ENCODE data around the gene RAP1A. TPM values are rescaled to one million over a fixed set of nuclear protein-coding genes. Genes with fewer than 3 reads are reported as not detected.

Gene RAP1A
- total RNA-seq, 1 experiment from 2014 or later: 13.2 TPM

- no peak for DNase-seq (ENCODE audit: extremely low read depth, low read depth)
Measured at GRCh38 chr1:111707906-111708305, 88.3 kb downstream of the RAP1A start.

- DNase-seq (ENCODE audit: extremely low read depth, low read depth): no peak
Measured at GRCh38 chr1:111709986-111710385, 90.4 kb downstream of the RAP1A start.

GRCh38 chr1:111716333-111716732 lies 96.7 kb downstream of the RAP1A start:
- no peak for DNase-seq (ENCODE audit: extremely low read depth, low read depth)

GRCh38 chr1:111717450-111717849 lies 97.9 kb downstream of the RAP1A start:
- DNase-seq (ENCODE audit: extremely low read depth, low read depth): no peak

- DNase-seq (ENCODE audit: extremely low read depth, low read depth): no peak
Measured at GRCh38 chr1:111719135-111719534, 99.5 kb downstream of the RAP1A start.

- no peak for DNase-seq (ENCODE audit: extremely low read depth, low read depth)
Measured at GRCh38 chr1:111719674-111720132, 100.1 kb downstream of the RAP1A start.

GRCh38 chr1:111720274-111720976 lies 100.8 kb downstream of the RAP1A start:
- no peak for DNase-seq (ENCODE audit: extremely low read depth, low read depth)

- DNase-seq (ENCODE audit: extremely low read depth, low read depth): no peak
Measured at GRCh38 chr1:111720977-111721786, 101.6 kb downstream of the RAP1A start.

GRCh38 chr1:111723091-111723806 lies 103.7 kb downstream of the RAP1A start:
- DNase-seq (ENCODE audit: extremely low read depth, low read depth): no peak

- DNase-seq (ENCODE audit: extremely low read depth, low read depth): no peak
Measured at GRCh38 chr1:111723871-111724270, 104.3 kb downstream of the RAP1A start.

- no peak for DNase-seq (ENCODE audit: extremely low read depth, low read depth)
Measured at GRCh38 chr1:111725192-111725591, 105.6 kb downstream of the RAP1A start.

GRCh38 chr1:111727056-111727455 lies 107.5 kb downstream of the RAP1A start:
- DNase-seq (ENCODE audit: extremely low read depth, low read depth): no peak

GRCh38 chr1:111729271-111729921 lies 109.8 kb downstream of the RAP1A start:
- DNase-seq (ENCODE audit: extremely low read depth, low read depth): no peak

GRCh38 chr1:111729946-111730681 lies 110.5 kb downstream of the RAP1A start:
- DNase-seq (ENCODE audit: extremely low read depth, low read depth): no peak

GRCh38 chr1:111730706-111731105 lies 111.1 kb downstream of the RAP1A start:
- no peak for DNase-seq (ENCODE audit: extremely low read depth, low read depth)

- DNase-seq (ENCODE audit: extremely low read depth, low read depth): no peak
Measured at GRCh38 chr1:111731956-111732355, 112.4 kb downstream of the RAP1A start.

- DNase-seq (ENCODE audit: extremely low read depth, low read depth): no peak
Measured at GRCh38 chr1:111732718-111733117, 113.1 kb downstream of the RAP1A start.

GRCh38 chr1:111733183-111733991 lies 113.8 kb downstream of the RAP1A start:
- DNase-seq (ENCODE audit: extremely low read depth, low read depth): no peak

- no peak for DNase-seq (ENCODE audit: extremely low read depth, low read depth)
Measured at GRCh38 chr1:111733992-111734341, 114.4 kb downstream of the RAP1A start.

Data from NCI-H460 (cell line).